ENCODE results near the gene DDX1.

DDX1 gene

DNA sequence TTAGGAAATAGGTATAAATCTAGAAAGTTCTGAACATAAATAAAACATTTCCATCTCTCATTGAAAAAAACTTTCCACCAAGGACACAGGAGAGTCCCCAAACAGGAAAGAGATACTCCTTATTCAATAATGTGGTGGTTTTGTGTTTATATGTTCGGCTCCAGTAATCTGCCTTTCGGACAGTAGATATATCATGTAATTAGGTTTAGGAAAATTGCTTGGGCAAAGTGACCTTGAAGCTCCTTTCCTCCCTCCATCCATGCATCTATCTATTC is 69.6 kb downstream of the DDX1 start:
- H3K27me3 ChIP-seq (ENCODE audit: low read length), result no peaks in the 10 kb centered on the region
- no peaks in the 10 kb centered on the region for H3K36me3 ChIP-seq (ENCODE audit: low read length)
- H3K79me2 ChIP-seq (ENCODE audit: insufficient read depth, low read length), result no peaks in the 10 kb centered on the region
- no peak overlapping the region for H3K27ac ChIP-seq (ENCODE audit: low read depth, low read length)
- H3K4me3 ChIP-seq (ENCODE audit: insufficient read depth, low read length, poor library complexity, severe bottlenecking), result no peak overlapping the region
- H4K20me1 ChIP-seq (ENCODE audit: low read depth, low read length), result no peaks in the 10 kb centered on the region
- TF ChIP-seq EZH2phosphoT487 (conservative IDR thresholded peaks at IDR 0.05; ENCODE audit: low read length), result no peak
- TF ChIP-seq, protein P1, sequence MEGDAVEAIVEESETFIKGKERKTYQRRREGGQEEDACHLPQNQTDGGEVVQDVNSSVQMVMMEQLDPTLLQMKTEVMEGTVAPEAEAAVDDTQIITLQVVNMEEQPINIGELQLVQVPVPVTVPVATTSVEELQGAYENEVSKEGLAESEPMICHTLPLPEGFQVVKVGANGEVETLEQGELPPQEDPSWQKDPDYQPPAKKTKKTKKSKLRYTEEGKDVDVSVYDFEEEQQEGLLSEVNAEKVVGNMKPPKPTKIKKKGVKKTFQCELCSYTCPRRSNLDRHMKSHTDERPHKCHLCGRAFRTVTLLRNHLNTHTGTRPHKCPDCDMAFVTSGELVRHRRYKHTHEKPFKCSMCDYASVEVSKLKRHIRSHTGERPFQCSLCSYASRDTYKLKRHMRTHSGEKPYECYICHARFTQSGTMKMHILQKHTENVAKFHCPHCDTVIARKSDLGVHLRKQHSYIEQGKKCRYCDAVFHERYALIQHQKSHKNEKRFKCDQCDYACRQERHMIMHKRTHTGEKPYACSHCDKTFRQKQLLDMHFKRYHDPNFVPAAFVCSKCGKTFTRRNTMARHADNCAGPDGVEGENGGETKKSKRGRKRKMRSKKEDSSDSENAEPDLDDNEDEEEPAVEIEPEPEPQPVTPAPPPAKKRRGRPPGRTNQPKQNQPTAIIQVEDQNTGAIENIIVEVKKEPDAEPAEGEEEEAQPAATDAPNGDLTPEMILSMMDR (IDR thresholded peaks at IDR 0.05; ENCODE audit: insufficient read depth, low read length, poor library complexity, severe bottlenecking), result no peak
- no peaks in the 10 kb centered on the region for H3K9me2 ChIP-seq (replicated peaks; ENCODE audit: insufficient read depth, low read length)
- H3F3A ChIP-seq (ENCODE audit: insufficient read depth), result no peaks in the 10 kb centered on the region
- H3K4me2 ChIP-seq (ENCODE audit: low read depth, low read length, poor library complexity, severe bottlenecking), result no peak overlapping the region
- H3K9ac ChIP-seq (ENCODE audit: low read length), result no peak overlapping the region
- no peak overlapping the region for H2AFZ ChIP-seq (ENCODE audit: low read depth, low read length, severe bottlenecking)
- H3K9me3 ChIP-seq (ENCODE audit: insufficient read depth, low read length), result no peaks in the 10 kb centered on the region

DNA sequence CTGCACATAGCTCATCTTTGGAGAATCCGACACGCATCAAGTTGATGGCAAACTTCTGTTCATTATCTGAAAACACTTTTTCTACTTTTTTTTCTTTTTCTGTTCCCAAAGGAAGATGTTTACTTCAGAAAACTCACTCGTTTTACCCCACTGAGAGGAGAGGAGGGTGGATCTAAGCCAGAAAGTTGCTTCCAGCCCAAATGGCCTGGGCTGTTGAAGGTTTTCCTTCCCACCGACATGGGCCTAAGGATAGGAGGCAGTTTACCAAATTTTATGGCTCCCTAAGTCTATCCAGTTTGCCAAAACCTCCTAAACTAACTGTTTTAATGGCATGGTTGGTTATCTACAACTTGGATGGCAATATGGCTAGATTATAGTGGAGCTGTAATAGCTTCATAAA is 70.4 kb downstream of the DDX1 start:
- no peak overlapping the region for H2AFZ ChIP-seq (ENCODE audit: low read depth, low read length, severe bottlenecking)
- H3K27ac ChIP-seq (ENCODE audit: low read depth, low read length), result no peak overlapping the region
- H3K4me3 ChIP-seq (ENCODE audit: insufficient read depth, low read length, poor library complexity, severe bottlenecking), result no peak overlapping the region
- no peaks in the 10 kb centered on the region for H3K36me3 ChIP-seq (ENCODE audit: low read length)
- no peaks in the 10 kb centered on the region for H3K9me3 ChIP-seq (ENCODE audit: insufficient read depth, low read length)
- TF ChIP-seq EZH2phosphoT487 (conservative IDR thresholded peaks at IDR 0.05; ENCODE audit: low read length), result no peak
- TF ChIP-seq, protein P1 (IDR thresholded peaks at IDR 0.05; ENCODE audit: insufficient read depth, low read length, poor library complexity, severe bottlenecking), result no peak
- no peaks in the 10 kb centered on the region for H3K9me2 ChIP-seq (replicated peaks; ENCODE audit: insufficient read depth, low read length)
- H3K9ac ChIP-seq (ENCODE audit: low read length), result no peak overlapping the region
- no peak overlapping the region for H3K4me2 ChIP-seq (ENCODE audit: low read depth, low read length, poor library complexity, severe bottlenecking)
- H3K79me2 ChIP-seq (ENCODE audit: insufficient read depth, low read length), result no peaks in the 10 kb centered on the region
- no peaks in the 10 kb centered on the region for H3K27me3 ChIP-seq (ENCODE audit: low read length)
- H3F3A ChIP-seq (ENCODE audit: insufficient read depth), result no peaks in the 10 kb centered on the region
- no peaks in the 10 kb centered on the region for H4K20me1 ChIP-seq (ENCODE audit: low read depth, low read length)

DNA sequence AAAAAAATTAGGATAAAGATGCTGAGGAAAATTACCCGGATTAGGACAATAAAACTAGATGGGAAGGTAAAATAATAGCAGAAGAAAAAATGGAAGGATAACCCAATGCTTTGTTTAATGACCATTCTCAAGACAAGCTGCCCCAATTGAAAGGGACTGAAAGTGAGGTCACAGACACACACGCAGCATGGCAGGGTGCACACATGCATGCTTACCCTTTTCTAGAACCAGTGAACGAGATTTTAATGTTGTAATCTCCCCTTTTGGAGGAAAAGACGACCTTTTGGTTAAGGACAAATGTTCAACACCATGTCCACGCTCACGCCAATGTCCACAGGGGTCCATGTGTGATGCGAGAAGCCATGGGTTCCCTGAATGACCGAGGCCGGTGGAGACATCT is 70.9 kb downstream of the DDX1 start:
- Histone ChIP-seq H3K9me3 (ENCODE audit: insufficient read depth, low read length) (no peaks in the 10 kb centered on the region), H3K9ac (ENCODE audit: low read length) (no peak overlapping the region), H2AFZ (ENCODE audit: low read depth, low read length, severe bottlenecking) (no peak overlapping the region), H3F3A (ENCODE audit: insufficient read depth) (no peaks in the 10 kb centered on the region), H3K4me3 (ENCODE audit: insufficient read depth, low read length, poor library complexity, severe bottlenecking) (no peak overlapping the region), H3K9me2 (replicated peaks; ENCODE audit: insufficient read depth, low read length) (no peaks in the 10 kb centered on the region), H3K36me3 (ENCODE audit: low read length) (no peaks in the 10 kb centered on the region), H4K20me1 (ENCODE audit: low read depth, low read length) (no peaks in the 10 kb centered on the region), H3K4me2 (ENCODE audit: low read depth, low read length, poor library complexity, severe bottlenecking) (no peak overlapping the region), H3K79me2 (ENCODE audit: insufficient read depth, low read length) (no peaks in the 10 kb centered on the region), H3K27ac (ENCODE audit: low read depth, low read length) (no peak overlapping the region), H3K27me3 (ENCODE audit: low read length) (no peaks in the 10 kb centered on the region)
- no peak for TF ChIP-seq EZH2phosphoT487 (conservative IDR thresholded peaks at IDR 0.05; ENCODE audit: low read length)
- TF ChIP-seq, protein P1 (IDR thresholded peaks at IDR 0.05; ENCODE audit: insufficient read depth, low read length, poor library complexity, severe bottlenecking), result no peak

DNA sequence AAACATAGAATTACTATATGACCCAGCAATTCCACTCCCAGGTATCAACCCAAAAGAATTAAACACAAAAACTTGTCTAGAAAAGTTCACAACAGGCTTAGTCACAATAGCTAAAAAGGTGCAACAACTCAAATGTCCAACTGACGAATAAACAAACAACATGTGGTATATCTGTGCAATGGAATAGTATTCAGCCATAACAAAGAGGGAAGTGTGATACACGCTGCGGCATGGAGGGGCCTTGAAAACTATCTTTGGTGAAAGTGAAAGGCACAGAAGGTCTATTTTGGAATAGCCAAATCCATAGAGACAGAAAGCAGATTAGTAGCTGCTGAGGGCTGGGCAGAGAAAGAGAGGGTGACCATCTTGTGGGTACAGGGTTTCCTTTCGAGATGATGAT is 72.1 kb downstream of the DDX1 start:
- no peak overlapping the region for H2AFZ ChIP-seq (ENCODE audit: low read depth, low read length, severe bottlenecking)
- no peaks in the 10 kb centered on the region for H3K9me2 ChIP-seq (replicated peaks; ENCODE audit: insufficient read depth, low read length)
- TF ChIP-seq EZH2phosphoT487 (conservative IDR thresholded peaks at IDR 0.05; ENCODE audit: low read length), result no peak
- TF ChIP-seq, protein P1 (IDR thresholded peaks at IDR 0.05; ENCODE audit: insufficient read depth, low read length, poor library complexity, severe bottlenecking), result no peak
- no peaks in the 10 kb centered on the region for H3K9me3 ChIP-seq (ENCODE audit: insufficient read depth, low read length)
- no peak overlapping the region for H3K27ac ChIP-seq (ENCODE audit: low read depth, low read length)
- no peaks in the 10 kb centered on the region for H4K20me1 ChIP-seq (ENCODE audit: low read depth, low read length)
- H3K4me3 ChIP-seq (ENCODE audit: insufficient read depth, low read length, poor library complexity, severe bottlenecking), result no peak overlapping the region
- no peak overlapping the region for H3K9ac ChIP-seq (ENCODE audit: low read length)
- H3K36me3 ChIP-seq (ENCODE audit: low read length), result no peaks in the 10 kb centered on the region
- no peak overlapping the region for H3K4me2 ChIP-seq (ENCODE audit: low read depth, low read length, poor library complexity, severe bottlenecking)
- no peaks in the 10 kb centered on the region for H3F3A ChIP-seq (ENCODE audit: insufficient read depth)
- H3K79me2 ChIP-seq (ENCODE audit: insufficient read depth, low read length), result no peaks in the 10 kb centered on the region
- H3K27me3 ChIP-seq (ENCODE audit: low read length), result no peaks in the 10 kb centered on the region
